Stimulated activated CD8-positive, alpha-beta memory T cell treated with anti-CD3 and anti-CD28 coated beads, Interleukin-15, amount 100 ng/mL, for 4 hours (primary cell): ENCODE results near the gene CES1.
"Not testable (repeated sequence)": the region's sequence is repeated elsewhere in the genome, so short reads cannot be mapped to it uniquely, and the experiment has no call there.

Source experiments
- DNase-seq, 2 donors: peaks; one replicate each; pipeline ENCODE4 v3.0.0-alpha.2; 2020; ENCODE audit warnings: low read depth in 2 of 2

The CES1 gene

DNA sequence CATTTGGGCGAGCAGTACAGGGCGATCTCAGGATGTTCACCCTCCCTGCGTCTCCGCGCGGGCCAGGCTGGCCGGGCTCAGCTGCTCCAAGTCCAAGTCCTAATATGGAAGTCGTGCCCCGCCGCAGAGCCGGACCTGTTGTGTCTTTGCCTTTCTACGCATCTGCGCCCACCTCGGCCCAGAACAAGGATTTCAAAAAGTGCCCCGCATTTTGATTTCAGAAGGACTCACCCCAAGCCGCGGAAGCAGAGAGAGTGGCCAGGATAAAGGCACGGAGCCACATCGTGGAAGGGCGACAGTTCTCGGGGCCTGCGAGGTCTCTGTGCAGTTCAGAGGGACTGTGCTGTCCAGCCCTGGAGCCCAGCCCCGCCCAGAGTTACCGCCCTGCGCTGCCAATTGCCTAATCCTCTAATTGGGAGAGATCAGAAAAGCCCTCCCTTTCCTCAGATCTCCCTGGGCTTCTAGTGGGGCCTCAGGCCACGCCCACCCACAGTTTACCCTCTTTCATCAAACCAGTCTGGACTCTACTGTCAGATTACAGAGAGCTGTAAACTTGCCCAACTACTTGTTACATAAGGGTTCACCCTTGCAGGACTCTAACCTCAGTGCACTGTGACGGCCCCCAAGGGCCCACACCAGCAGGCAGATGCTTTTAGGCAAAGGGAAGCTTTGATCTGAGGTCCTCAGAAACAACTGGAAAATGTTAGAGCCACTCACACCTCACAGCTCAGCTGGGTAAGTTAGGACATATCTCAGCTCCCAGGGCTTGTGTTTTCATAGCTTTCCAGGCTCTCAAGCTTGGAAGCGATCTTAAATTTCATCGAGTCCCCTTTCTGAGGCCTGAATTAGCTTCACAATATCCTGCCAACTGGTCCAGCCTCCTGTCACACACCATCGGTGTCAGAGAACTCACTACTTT is at the start of gene CES1:
Gene CES1, minus strand, starts transcription at position 324 of the 919 bp plus-strand sequence. Its CDS starts 41 bp downstream, at position 283.
- DNase-seq: no peak

DNA sequence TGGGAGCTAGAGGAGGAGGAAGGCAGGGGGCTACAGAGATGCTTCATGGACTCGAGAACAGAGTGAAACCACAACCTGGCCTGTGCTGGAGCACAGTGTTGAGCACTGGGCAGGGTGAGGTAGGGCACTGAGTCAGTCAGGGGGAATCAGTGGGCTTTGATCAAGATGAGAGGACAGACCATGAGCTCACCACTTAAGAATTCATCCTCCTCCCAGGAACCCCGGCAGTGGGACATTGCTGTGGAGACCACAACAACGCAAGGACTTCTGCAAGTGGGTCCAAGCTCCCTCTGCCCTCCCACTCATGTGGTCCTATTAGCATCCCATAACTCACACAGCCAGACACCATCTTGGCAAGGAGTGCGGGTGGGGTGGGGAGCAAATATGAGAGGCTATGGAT is 44.0 kb upstream of the CES1 start:
- no peak for DNase-seq

DNA sequence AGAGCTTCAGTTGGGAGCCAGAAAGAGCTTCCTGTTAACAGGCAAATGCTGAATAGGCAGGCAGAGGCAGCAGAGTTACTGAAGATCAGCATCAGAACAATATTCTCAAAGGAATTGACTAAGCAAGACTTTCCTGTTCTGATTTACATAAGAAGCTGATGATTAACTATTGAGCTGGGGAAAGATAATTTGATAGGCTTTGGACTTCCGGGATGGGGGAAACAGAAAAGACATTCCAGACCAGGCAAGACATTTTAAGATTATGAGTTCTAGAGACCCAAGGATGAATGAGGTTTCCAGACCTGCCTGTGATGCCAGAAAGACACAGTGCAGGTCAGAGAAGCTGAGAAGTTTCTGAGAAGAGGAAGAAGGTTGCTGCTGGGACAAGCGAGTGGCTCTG is 42.4 kb upstream of the CES1 start, which contains the start of gene CES5A:
Gene CES5A, minus strand, starts transcription at position 101 of the 400 bp plus-strand sequence. CDS start 152 bp downstream, outside the sequence.
- no peak for DNase-seq

DNA sequence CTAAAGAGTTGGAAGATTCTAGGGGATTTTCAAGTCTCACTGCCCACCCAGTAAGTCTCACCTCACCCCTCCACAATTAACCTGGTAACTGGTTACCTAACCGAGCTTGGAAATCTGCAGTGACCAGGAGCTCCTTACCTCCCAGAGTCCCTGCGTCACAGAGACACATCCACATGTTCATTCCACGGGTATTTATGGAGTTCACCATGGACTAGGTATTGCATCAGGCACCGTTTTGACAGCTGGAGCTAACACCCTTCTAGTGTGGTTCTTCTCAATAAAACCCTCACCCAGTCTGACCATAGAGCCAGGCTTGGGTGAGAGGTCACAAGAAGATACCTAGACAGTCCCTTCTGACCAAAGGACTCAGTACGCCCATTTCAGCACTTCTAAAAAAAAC is 40.2 kb upstream of the CES1 start:
- no peak for DNase-seq

DNA sequence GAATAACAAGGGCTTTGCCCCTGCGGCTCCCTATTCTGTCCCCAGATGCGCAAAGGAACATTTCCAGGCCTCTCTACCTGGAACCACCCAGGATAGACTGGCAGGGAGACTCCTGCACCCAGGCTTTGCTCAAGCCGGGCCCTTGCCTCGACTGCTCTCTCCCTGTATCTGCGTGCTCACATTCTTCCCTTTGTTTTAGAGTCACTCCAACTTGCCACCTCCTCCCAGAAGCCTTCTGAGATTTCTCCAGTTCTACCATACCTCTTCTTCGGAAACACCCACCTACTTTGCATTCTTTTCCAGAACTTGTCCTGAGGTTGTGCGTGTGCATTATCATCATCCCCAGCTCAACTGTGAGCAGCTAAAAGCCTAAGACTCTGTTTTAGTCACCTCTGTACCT is 39.2 kb upstream of the CES1 start:
- no peak for DNase-seq

GRCh38 chr16:55871411-55872038 is 38.6 kb upstream of the CES1 start:
- DNase-seq: no peak

GRCh38 chr16:55868980-55869379 is 36.1 kb upstream of the CES1 start:
- no peak for DNase-seq

DNA sequence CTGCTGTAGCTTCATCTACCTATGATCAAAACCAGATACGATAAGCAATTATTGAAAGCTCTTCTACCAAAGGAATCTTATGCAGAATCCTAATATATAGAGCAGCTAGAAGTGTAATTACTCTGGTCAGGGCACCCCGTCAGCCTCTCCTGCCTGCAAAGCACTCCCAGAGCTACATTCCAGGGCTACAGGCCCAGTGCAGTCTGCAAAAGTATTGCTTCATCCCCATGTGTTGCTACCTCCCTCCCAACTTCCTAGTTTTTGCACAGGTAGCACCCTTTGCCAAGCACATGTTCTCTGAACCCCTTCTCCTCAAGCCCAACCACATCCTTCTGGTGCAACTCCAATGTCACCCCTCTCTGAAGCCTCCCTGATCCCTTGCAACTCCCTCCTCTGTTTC is 35.2 kb upstream of the CES1 start:
- DNase-seq: no peak

GRCh38 chr16:55861288-55861687 is 28.4 kb upstream of the CES1 start:
- DNase-seq: no peak

DNA sequence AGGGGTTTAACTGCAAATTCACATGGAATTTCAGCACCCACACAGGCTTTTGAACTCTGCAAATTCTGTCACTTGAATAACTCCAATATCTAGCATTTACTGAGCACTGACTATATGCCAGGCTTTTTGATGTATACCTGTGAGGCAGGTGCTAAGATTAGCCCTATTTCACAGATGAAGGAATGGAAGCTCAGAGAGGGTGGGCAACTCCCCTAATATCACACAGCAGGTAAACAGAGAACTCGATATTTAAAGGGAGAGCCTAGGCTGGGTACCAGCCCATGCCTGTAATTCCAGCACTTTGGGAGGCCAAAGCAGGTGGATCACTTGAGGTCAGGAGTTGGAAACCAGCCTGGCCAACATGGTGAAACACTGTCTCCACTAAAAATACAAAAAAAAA is 24.8 kb upstream of the CES1 start:
- not testable (repeated sequence) for DNase-seq

DNA sequence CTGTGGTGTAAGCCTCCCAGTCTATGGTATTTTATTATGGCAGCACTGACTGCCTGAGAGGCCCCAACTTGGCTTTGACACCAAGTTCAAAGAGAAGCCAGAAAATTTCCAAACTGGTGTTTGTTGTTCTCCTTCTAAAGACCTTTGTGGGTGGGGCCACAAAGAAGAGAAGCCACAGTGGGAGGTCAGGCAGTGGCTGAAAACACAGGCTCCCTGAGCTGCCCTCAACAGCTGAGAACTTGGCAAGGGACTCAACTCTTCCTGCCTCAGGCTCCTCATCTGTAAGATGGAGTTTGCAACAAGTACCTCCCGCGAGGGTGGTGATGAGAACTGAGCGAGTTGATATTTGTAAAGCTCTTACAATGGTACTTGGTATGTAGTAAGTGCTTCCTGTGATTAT is 24.1 kb upstream of the CES1 start:
- no peak for DNase-seq

GRCh38 chr16:55853114-55853513 is 20.2 kb upstream of the CES1 start:
- no peak for DNase-seq

- no peak for DNase-seq
These were observed 16.6 kb upstream of the CES1 start for GRCh38 chr16:55849536-55849935.

GRCh38 chr16:55846598-55847346 is 13.9 kb upstream of the CES1 start:
- no peak for DNase-seq

GRCh38 chr16:55843105-55843395 is 10.2 kb upstream of the CES1 start:
- no peak for DNase-seq

DNA sequence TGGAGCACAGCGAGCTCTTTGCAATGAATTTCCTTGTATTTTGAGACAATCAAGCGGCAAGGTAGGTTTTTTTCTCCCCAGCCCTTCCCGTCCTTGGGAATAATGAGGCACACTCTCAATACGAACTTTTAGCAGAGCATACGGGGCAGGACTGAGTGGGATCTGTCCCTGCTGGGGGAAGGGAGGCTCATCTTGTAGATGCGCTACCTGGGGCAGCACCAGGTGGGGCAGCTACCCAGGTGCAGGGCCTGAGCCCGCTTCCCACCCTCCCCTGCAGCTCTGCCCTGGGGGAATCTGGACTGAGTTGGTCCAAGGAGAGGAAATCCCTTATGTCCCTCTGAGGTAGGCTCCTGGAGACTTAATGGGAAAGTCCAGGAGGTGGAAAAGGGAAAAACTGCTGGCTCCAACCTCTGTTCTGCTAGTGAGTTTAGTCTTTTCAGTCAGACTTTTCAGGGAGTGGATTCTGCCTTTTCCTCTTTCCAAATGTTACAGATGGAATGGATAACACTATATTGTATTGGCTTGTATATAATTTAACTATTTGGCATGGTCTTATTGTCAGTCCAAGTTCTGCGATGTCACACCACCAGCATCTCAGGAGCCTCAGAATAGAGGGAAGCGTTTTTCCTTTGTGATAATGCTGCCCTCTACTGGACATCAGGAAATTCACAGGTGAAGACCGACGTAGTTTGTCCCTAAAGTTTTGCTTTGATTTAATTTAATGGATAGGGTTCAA is 9.6 kb upstream of the CES1 start:
- no peak for DNase-seq

- DNase-seq: no peak
These were observed 6.2 kb upstream of the CES1 start for GRCh38 chr16:55839115-55839514.

GRCh38 chr16:55836158-55836611 is 3.3 kb upstream of the CES1 start:
- DNase-seq: no peak

DNA sequence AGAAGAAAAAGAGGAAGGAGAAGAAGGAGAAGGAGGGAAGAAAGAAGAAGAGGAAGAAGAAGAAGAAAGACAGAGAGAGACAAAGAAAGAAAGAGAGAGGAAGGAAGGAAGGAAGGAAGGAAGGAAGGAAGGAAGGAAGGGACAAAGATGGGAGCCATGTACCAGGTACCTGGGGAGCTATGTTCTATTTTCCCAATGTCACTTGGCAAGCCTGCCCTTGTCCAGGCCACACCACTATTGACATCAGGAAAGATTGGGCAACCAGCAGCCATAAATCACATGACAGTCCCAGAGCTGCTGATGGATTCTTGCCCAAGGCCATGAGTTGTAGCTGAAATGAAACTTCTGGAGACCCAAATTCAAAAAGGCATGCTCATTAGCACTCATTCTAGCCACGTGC is 2.7 kb upstream of the CES1 start:
- DNase-seq: no peak

GRCh38 chr16:55835173-55835572 is 2.3 kb upstream of the CES1 start:
- not testable (repeated sequence) for DNase-seq

DNA sequence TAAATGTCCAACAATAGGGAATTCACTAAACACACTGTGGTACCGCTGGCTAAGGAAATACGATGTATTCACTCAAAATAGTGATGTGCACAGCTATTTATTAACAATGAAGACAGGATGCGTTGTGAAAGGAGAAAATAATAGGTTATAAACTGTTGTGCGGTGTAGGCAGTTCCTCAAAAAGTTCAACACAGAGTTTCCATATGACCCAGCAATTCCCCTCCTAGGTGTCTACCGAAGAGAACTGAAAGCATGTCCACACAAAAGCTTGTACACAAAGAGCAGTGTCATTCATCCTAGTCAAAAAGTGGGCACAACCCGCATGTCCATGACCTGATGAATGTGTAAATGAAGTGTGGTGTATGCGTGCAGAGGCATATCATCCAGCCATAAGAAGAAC is 1.2 kb upstream of the CES1 start:
- DNase-seq: no peak

DNA sequence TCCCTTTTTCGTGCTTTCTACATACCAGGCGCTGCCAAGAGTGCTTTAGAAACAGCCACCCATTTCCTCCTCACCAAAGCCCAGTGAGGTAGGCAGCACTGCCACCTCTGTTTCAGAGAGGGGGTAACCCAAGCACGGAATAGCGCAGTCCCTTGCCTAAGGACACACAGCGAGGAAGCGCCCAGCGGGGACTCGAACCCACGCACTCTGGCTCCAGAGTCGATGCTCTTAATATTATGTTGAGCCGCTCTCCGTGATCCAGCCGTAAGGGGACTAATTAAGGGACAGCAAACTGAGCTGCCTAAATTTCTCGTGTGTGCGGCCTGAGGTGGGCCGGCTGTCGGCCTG is 497 bp downstream of the CES1 start:
- no peak for DNase-seq
